GM12864 (cell line): ENCODE results near the gene NHP2.
A peak's percentile ranks its signal among the peaks of the same experiment; 100 is the strongest.

ENCODE experiments used
- DNase-seq: peaks from one replicate; pipeline ENCODE4 v3.0.0-alpha.2; 2011; ENCODE audit warnings: low read depth
- H3K4me3 ChIP-seq: 2 replicates; pipeline ENCODE4 v1.5.1; 2011; ENCODE audit warnings: mild to moderate bottlenecking, low read depth, low read length, control low read depth
- TF ChIP-seq, protein P1 (sequence below): IDR thresholded peaks from 2 replicates; pipeline ENCODE4 v1.5.1; 2011; ENCODE audit warnings: low read depth, mild to moderate bottlenecking, moderate library complexity, low read length, control low read depth, inconsistent platforms; ENCODE audit errors: missing control alignments

Gene NHP2

GRCh38 chr5:178196986-178197385, 43.3 kb upstream of the NHP2 start:
- TF ChIP-seq, protein P1, sequence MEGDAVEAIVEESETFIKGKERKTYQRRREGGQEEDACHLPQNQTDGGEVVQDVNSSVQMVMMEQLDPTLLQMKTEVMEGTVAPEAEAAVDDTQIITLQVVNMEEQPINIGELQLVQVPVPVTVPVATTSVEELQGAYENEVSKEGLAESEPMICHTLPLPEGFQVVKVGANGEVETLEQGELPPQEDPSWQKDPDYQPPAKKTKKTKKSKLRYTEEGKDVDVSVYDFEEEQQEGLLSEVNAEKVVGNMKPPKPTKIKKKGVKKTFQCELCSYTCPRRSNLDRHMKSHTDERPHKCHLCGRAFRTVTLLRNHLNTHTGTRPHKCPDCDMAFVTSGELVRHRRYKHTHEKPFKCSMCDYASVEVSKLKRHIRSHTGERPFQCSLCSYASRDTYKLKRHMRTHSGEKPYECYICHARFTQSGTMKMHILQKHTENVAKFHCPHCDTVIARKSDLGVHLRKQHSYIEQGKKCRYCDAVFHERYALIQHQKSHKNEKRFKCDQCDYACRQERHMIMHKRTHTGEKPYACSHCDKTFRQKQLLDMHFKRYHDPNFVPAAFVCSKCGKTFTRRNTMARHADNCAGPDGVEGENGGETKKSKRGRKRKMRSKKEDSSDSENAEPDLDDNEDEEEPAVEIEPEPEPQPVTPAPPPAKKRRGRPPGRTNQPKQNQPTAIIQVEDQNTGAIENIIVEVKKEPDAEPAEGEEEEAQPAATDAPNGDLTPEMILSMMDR, result peak; percentile 61
- no peak for DNase-seq
- no peak overlapping the region for H3K4me3 ChIP-seq

DNA sequence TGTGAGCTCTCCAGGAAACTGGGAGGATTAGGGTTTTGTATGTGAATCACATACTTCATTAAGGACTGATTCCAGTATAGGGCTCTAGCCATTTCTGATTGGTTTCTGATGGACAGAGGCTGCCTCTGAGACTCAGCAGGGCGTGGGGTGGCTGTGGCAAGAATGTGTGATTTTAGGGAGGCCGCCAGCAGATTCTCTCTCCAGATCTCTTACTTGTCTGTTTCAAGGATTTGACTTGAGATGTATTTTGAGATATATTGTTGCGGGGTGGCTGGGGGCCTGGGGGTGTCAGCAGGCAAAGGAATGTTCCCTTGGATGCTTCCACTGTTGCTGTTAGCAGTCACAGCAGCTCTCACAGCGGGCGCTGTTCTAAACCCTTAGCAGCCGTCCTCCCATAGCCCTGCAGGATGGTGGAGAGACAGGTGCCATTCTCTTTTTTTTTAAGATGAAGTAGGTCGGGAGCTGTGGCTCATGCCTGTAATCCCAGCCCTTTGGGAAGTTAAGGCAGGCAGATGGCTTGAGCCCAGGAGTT, 42.7 kb upstream of the NHP2 start:
- TF ChIP-seq, protein P1, result no peak
- H3K4me3 ChIP-seq, result no peak overlapping the region
- no peak for DNase-seq

GRCh38 chr5:178194026-178194425, 40.3 kb upstream of the NHP2 start:
- no peak for DNase-seq

DNA sequence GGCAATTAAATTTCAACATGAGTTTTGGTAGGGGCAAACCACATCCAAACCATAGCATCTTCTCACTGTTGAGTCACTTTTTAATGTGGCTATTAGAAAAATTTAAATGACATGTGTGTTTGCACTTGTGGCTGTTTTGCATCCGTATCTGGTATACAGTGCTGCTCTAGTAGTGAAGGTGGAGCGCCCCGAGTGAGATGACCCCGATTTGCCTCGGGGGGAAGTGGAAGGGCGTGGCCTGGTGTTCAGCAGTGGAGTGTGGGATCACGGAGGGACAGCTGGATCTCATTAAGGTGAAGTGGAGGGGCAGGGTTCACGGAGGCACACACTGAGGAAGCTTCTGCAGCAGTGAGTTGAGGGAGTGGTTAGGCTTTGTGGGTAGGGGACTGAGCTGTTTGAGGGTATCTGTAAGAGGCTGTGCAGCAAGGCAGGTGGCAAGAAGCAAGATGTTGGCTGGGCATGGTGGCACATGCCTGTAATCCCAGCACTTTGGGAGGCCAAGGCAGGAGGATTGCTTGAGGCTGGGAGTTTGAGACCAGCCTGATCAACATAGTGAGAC, 39.6 kb upstream of the NHP2 start:
- no peak overlapping the region for H3K4me3 ChIP-seq
- DNase-seq, result no peak
- TF ChIP-seq, protein P1, result no peak

More at GRCh38 chr5:178194026-178194425, 40.3 kb upstream of the NHP2 start:
- TF ChIP-seq, protein P1, result no peak
- H3K4me3 ChIP-seq, result no peak overlapping the region

DNA sequence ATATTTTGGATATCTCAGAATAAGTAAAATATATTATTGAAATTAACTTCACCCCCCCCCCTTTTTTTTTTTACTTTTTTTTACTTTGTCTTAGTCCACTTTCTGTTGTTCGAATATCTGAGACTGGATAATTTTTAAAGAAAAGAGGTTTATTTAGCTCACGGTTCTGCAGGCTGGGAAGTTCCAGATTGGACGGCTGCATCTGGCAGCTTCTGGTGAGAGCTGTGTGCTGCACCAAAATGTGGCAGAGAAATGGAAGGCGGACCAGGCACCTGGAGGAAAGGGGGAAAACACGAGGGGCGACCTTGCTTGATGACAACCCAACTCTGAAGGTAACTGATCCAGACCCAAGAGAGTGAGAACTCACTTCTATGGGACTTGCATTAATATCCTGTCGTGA, 39.1 kb upstream of the NHP2 start:
- no peak for DNase-seq
- H3K4me3 ChIP-seq, result no peak overlapping the region
- TF ChIP-seq, protein P1, result no peak

- DNase-seq, result no peak
- no peak overlapping the region for H3K4me3 ChIP-seq
Observed at GRCh38 chr5:178192244-178192643, 38.6 kb upstream of the NHP2 start.

More at GRCh38 chr5:178192244-178192643, 38.6 kb upstream of the NHP2 start:
- TF ChIP-seq, protein P1, result no peak
